ENCODE data around the gene KRTAP21-2.

KRTAP21-2 gene

GRCh38 chr21:30714456-30714855, 32.6 kb downstream of the KRTAP21-2 start:
- H3K79me2 ChIP-seq (ENCODE audit: control insufficient read depth, low read length) = no peaks in the 10 kb centered on the region
- H3K4me1 ChIP-seq (ENCODE audit: control insufficient read depth, low read length) = no peaks in the 10 kb centered on the region
- H3K27ac ChIP-seq (ENCODE audit: low read depth, low read length) = no peak overlapping the region
- H3K4me3 ChIP-seq (ENCODE audit: low read length) = no peak overlapping the region
- H3K9me2 ChIP-seq (replicated peaks; ENCODE audit: control insufficient read depth, low read length) = no peaks in the 10 kb centered on the region
- TF ChIP-seq CTCF (IDR thresholded peaks at IDR 0.05; ENCODE audit: low read depth, low read length, poor library complexity, severe bottlenecking) = no peak
- TF ChIP-seq EZH2phosphoT487 (IDR thresholded peaks at IDR 0.05; ENCODE audit: borderline replicate concordance, low read length) = no peak
- H3K9me3 ChIP-seq (ENCODE audit: control insufficient read depth, insufficient read depth, low read length) = no peaks in the 10 kb centered on the region
- no peaks in the 10 kb centered on the region for H3K27me3 ChIP-seq (ENCODE audit: control insufficient read depth, low read length)
- H3K36me3 ChIP-seq (ENCODE audit: control insufficient read depth, low read length) = no peaks in the 10 kb centered on the region
- H3K4me2 ChIP-seq (ENCODE audit: low read length) = no peak overlapping the region
- H3F3A ChIP-seq (ENCODE audit: control insufficient read depth, insufficient read depth) = no peaks in the 10 kb centered on the region
- no peaks in the 10 kb centered on the region for H4K20me1 ChIP-seq (ENCODE audit: control insufficient read depth, insufficient read depth, low read depth, low read length)

GRCh38 chr21:30713766-30714165, 33.3 kb downstream of the KRTAP21-2 start:
- no peaks in the 10 kb centered on the region for H3K4me1 ChIP-seq (ENCODE audit: control insufficient read depth, low read length)
- no peaks in the 10 kb centered on the region for H3K79me2 ChIP-seq (ENCODE audit: control insufficient read depth, low read length)
- H3K4me2 ChIP-seq (ENCODE audit: low read length) = no peak overlapping the region
- no peaks in the 10 kb centered on the region for H3K9me2 ChIP-seq (replicated peaks; ENCODE audit: control insufficient read depth, low read length)
- TF ChIP-seq CTCF (IDR thresholded peaks at IDR 0.05; ENCODE audit: low read depth, low read length, poor library complexity, severe bottlenecking) (no peak), EZH2phosphoT487 (IDR thresholded peaks at IDR 0.05; ENCODE audit: borderline replicate concordance, low read length) (no peak)
- no peaks in the 10 kb centered on the region for H3K36me3 ChIP-seq (ENCODE audit: control insufficient read depth, low read length)
- no peaks in the 10 kb centered on the region for H4K20me1 ChIP-seq (ENCODE audit: control insufficient read depth, insufficient read depth, low read depth, low read length)
- H3F3A ChIP-seq (ENCODE audit: control insufficient read depth, insufficient read depth) = no peaks in the 10 kb centered on the region
- H3K4me3 ChIP-seq (ENCODE audit: low read length) = no peak overlapping the region
- H3K27me3 ChIP-seq (ENCODE audit: control insufficient read depth, low read length) = no peaks in the 10 kb centered on the region
- no peak overlapping the region for H3K27ac ChIP-seq (ENCODE audit: low read depth, low read length)
- no peaks in the 10 kb centered on the region for H3K9me3 ChIP-seq (ENCODE audit: control insufficient read depth, insufficient read depth, low read length)

GRCh38 chr21:30710499-30710898, 36.6 kb downstream of the KRTAP21-2 start:
- H3K4me3 ChIP-seq (ENCODE audit: low read length) = no peak overlapping the region
- H3K79me2 ChIP-seq (ENCODE audit: control insufficient read depth, low read length) = no peaks in the 10 kb centered on the region
- no peaks in the 10 kb centered on the region for H3K9me3 ChIP-seq (ENCODE audit: control insufficient read depth, insufficient read depth, low read length)
- no peaks in the 10 kb centered on the region for H4K20me1 ChIP-seq (ENCODE audit: control insufficient read depth, insufficient read depth, low read depth, low read length)
- H3K4me2 ChIP-seq (ENCODE audit: low read length) = no peak overlapping the region
- H3K4me1 ChIP-seq (ENCODE audit: control insufficient read depth, low read length) = no peaks in the 10 kb centered on the region
- H3K36me3 ChIP-seq (ENCODE audit: control insufficient read depth, low read length) = no peaks in the 10 kb centered on the region
- TF ChIP-seq EZH2phosphoT487 (IDR thresholded peaks at IDR 0.05; ENCODE audit: borderline replicate concordance, low read length) (no peak), CTCF (IDR thresholded peaks at IDR 0.05; ENCODE audit: low read depth, low read length, poor library complexity, severe bottlenecking) (no peak)
- H3K27ac ChIP-seq (ENCODE audit: low read depth, low read length) = no peak overlapping the region
- H3K9me2 ChIP-seq (replicated peaks; ENCODE audit: control insufficient read depth, low read length) = no peaks in the 10 kb centered on the region
- H3K27me3 ChIP-seq (ENCODE audit: control insufficient read depth, low read length) = no peaks in the 10 kb centered on the region
- H3F3A ChIP-seq (ENCODE audit: control insufficient read depth, insufficient read depth) = no peaks in the 10 kb centered on the region

GRCh38 chr21:30707409-30707808, 39.6 kb downstream of the KRTAP21-2 start:
- Histone ChIP-seq H3K4me1 (ENCODE audit: control insufficient read depth, low read length) (no peaks in the 10 kb centered on the region), H3K36me3 (ENCODE audit: control insufficient read depth, low read length) (no peaks in the 10 kb centered on the region), H4K20me1 (ENCODE audit: control insufficient read depth, insufficient read depth, low read depth, low read length) (no peaks in the 10 kb centered on the region), H3K27ac (ENCODE audit: low read depth, low read length) (no peak overlapping the region), H3K9me2 (replicated peaks; ENCODE audit: control insufficient read depth, low read length) (no peaks in the 10 kb centered on the region), H3F3A (ENCODE audit: control insufficient read depth, insufficient read depth) (no peaks in the 10 kb centered on the region), H3K27me3 (ENCODE audit: control insufficient read depth, low read length) (no peaks in the 10 kb centered on the region), H3K9me3 (ENCODE audit: control insufficient read depth, insufficient read depth, low read length) (no peaks in the 10 kb centered on the region), H3K4me2 (ENCODE audit: low read length) (no peak overlapping the region), H3K4me3 (ENCODE audit: low read length) (no peak overlapping the region), H3K79me2 (ENCODE audit: control insufficient read depth, low read length) (no peaks in the 10 kb centered on the region)
- TF ChIP-seq EZH2phosphoT487 (IDR thresholded peaks at IDR 0.05; ENCODE audit: borderline replicate concordance, low read length) (no peak), CTCF (IDR thresholded peaks at IDR 0.05; ENCODE audit: low read depth, low read length, poor library complexity, severe bottlenecking) (no peak)

Measured in DOHH2 (cell line).